Measurements from ENCODE around the gene RHOJ. TPM values are rescaled to one million over a fixed set of nuclear protein-coding genes. Genes with fewer than 3 reads are reported as not detected.

The RHOJ gene
- total and polyA plus RNA-seq, 8 donors = 1.5 to 6.7 (median 3.2) TPM

DNA sequence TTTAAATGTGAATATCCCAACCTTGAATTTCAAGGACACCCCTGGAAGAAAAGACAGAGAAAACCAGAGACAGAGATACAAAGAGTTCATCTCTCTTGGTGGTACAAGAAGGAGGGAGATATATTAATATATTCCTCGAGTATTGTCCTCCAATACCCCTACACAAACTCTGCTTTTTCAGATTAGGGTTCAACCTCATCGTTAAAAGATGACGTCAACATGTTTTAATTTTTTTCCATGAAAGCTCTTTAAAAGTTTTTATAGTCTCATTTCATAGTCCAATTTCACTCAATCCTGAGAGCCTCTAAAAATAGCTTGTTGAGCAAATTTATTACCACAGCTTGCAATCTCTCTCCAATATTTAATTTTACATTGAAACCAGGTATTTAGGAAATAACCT, 19.4 kb downstream of the RHOJ start:
- H3K9me3 ChIP-seq = no peaks in the 10 kb centered on the region
- ATAC-seq (no peak), DNase-seq (no peak), FAIRE-seq (no peak)
- no peak overlapping the region for H3K4me3 ChIP-seq
- intact Hi-C loops (cut with DNase I) = no loop called here
- H3K27me3 ChIP-seq = no peaks in the 10 kb centered on the region
- WGBS, 2 donors = 65 to 81% methylated on average over 3 of the region's 3 CpGs
- no peaks in the 10 kb centered on the region for H3K4me1 ChIP-seq
- no peaks in the 10 kb centered on the region for H3K36me3 ChIP-seq
- TF ChIP-seq, protein P1, sequence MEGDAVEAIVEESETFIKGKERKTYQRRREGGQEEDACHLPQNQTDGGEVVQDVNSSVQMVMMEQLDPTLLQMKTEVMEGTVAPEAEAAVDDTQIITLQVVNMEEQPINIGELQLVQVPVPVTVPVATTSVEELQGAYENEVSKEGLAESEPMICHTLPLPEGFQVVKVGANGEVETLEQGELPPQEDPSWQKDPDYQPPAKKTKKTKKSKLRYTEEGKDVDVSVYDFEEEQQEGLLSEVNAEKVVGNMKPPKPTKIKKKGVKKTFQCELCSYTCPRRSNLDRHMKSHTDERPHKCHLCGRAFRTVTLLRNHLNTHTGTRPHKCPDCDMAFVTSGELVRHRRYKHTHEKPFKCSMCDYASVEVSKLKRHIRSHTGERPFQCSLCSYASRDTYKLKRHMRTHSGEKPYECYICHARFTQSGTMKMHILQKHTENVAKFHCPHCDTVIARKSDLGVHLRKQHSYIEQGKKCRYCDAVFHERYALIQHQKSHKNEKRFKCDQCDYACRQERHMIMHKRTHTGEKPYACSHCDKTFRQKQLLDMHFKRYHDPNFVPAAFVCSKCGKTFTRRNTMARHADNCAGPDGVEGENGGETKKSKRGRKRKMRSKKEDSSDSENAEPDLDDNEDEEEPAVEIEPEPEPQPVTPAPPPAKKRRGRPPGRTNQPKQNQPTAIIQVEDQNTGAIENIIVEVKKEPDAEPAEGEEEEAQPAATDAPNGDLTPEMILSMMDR (IDR thresholded peaks at IDR 0.05) = no peak
- no peak overlapping the region for H3K27ac ChIP-seq

DNA sequence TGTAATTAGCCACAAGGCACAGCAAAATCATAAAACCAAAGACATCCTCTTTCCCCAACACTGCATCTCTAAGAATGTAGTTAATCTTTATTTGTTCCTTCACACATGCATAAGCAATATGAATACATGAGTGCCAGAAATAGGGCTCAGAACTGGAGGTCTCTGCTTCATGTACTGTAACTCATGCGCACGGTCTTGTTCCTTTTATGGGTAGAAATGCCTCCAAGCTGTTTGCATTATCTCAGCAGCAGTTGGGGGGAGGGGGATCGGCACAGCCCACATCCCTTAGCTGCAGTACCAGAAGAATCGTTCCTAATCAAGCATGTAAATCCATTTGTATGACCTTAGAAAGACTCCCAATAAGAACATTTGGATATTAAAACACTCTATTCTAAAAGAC, 20.0 kb downstream of the RHOJ start:
- H3K27ac ChIP-seq = no peak overlapping the region
- FAIRE-seq = no peak
- intact Hi-C loops (cut with DNase I) = no loop called here
- H3K4me3 ChIP-seq = no peak overlapping the region
- 60 to 75% methylated on average over 4 of the region's 4 CpGs for WGBS, 2 donors
- DNase-seq = no peak
- no peaks in the 10 kb centered on the region for H3K36me3 ChIP-seq
- no peaks in the 10 kb centered on the region for H3K9me3 ChIP-seq
- TF ChIP-seq, protein P1 (IDR thresholded peaks at IDR 0.05) = no peak
- no peaks in the 10 kb centered on the region for H3K27me3 ChIP-seq
- H3K4me1 ChIP-seq = no peaks in the 10 kb centered on the region
- no peak for ATAC-seq

GRCh38 chr14:63228217-63228616, 24.0 kb downstream of the RHOJ start:
- FAIRE-seq (no peak), ATAC-seq (no peak), DNase-seq (no peak)
- WGBS, 2 donors = 51 to 64% methylated on average over 2 of the region's 2 CpGs
- no peak overlapping the region for H3K27ac ChIP-seq
- H3K4me1 ChIP-seq = no peaks in the 10 kb centered on the region
- TF ChIP-seq, protein P1 (IDR thresholded peaks at IDR 0.05) = no peak
- no peaks in the 10 kb centered on the region for H3K27me3 ChIP-seq
- H3K4me3 ChIP-seq = no peak overlapping the region
- intact Hi-C loops (cut with DNase I) = no loop called here
- no peaks in the 10 kb centered on the region for H3K36me3 ChIP-seq
- no peaks in the 10 kb centered on the region for H3K9me3 ChIP-seq

DNA sequence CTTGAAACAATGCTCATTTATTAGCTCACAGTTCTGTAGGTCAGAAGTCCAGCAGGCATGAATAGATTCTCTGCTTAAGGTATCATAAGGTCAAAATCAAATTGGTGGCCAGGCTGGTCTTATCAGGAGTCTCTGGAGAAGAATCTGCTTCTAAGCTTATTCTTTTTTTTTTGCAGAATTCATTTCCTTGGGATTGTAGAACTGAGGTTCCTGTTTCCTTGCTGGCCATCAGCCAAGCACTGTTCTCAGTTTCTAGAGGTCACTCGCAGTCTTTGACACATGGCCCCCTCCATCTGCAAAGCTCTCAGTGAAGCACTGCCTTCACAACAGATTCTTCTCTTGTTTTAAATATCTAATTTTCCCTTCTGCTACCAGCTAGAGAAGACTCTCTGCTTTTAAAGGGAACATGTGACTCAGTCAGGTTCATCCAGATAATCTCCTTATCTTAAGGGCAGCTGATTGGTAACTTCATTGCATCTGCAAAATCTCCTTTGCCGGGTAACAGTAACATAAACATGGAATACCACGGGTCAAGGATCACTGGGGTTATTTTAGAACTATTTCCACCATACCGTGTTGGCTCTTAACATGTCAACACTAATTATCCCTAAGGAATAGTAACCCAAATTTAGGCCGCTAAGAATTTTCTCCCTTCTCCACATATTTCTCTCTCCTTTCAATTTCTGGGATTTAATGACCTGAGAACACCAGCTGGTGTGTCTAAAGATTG, 25.3 kb downstream of the RHOJ start:
- TF ChIP-seq, protein P1 (IDR thresholded peaks at IDR 0.05) = no peak
- no peaks in the 10 kb centered on the region for H3K27me3 ChIP-seq
- H3K9me3 ChIP-seq = no peaks in the 10 kb centered on the region
- no peak for ATAC-seq
- 77 to 87% methylated on average over 5 of the region's 5 CpGs for WGBS, 2 donors
- intact Hi-C loops (cut with DNase I) = no loop called here
- DNase-seq = no peak
- no peaks in the 10 kb centered on the region for H3K4me1 ChIP-seq
- no peaks in the 10 kb centered on the region for H3K36me3 ChIP-seq
- no peak for FAIRE-seq
- no peak overlapping the region for H3K4me3 ChIP-seq
- no peak overlapping the region for H3K27ac ChIP-seq

DNA sequence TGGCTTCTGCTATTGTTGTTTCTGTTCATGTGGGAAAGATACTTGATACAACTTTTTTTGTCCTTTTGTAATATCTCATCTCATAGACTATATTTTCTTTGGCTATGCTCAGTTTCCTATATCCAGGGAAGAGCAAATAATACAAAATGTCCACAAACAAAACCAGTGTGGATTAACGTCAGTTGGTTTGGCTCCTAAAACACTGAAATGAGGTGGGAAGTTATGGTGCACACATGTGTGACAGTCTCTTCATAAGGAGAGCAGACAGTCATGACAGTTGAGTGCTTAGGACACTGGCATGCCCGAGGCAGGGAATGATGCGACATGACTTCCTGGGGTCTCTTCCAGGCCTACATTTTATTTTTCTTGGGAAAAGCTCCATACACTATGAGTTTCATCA, 27.5 kb downstream of the RHOJ start:
- no peaks in the 10 kb centered on the region for H3K4me1 ChIP-seq

More for the DNA sequence above, 27.5 kb downstream of the RHOJ start:
- Histone ChIP-seq H3K4me3 (no peak overlapping the region), H3K9me3 (no peaks in the 10 kb centered on the region), H3K27me3 (no peaks in the 10 kb centered on the region), H3K27ac (no peak overlapping the region), H3K36me3 (no peaks in the 10 kb centered on the region)
- ATAC-seq = no peak
- WGBS, 2 donors = 63 to 73% methylated on average over 3 of the region's 3 CpGs
- DNase-seq = no peak
- TF ChIP-seq, protein P1 (IDR thresholded peaks at IDR 0.05) = no peak
- intact Hi-C loops (cut with DNase I) = no loop called here
- no peak for FAIRE-seq

All from pancreas (tissue), 10 donors.